Mesenchymal stem cell (in vitro differentiated cells and primary cell): ENCODE data around the gene TLE7.

ENCODE experiments used
- DNase-seq: peaks from one replicate; pipeline ENCODE4 v3.0.0-alpha.2; 2013
- H2AFZ ChIP-seq: one replicate; pipeline ENCODE4 v1.6.1; 2013; ENCODE audit warnings: low read depth, mild to moderate bottlenecking, control low read depth, inconsistent platforms, low read length, moderate library complexity
- H2AK5ac ChIP-seq: 2 replicates; pipeline ENCODE4 v1.6.1; 2013; ENCODE audit warnings: low read length, moderate library complexity, mild to moderate bottlenecking, inconsistent platforms; ENCODE audit not compliant: severe bottlenecking
- H2BK120ac ChIP-seq: one replicate; pipeline ENCODE4 v1.6.1; 2013; ENCODE audit warnings: low read depth, mild to moderate bottlenecking, inconsistent platforms, low read length, moderate library complexity
- H2BK12ac ChIP-seq, 2 experiments: one replicate each; pipeline ENCODE4 v1.6.1; 2013; ENCODE audit warnings: inconsistent platforms in 2 of 2, low read length in 2 of 2, mild to moderate bottlenecking in 2 of 2, moderate library complexity in 2 of 2, control low read depth in 1 of 2
- H2BK15ac ChIP-seq: one replicate; pipeline ENCODE4 v1.6.1; 2013; ENCODE audit warnings: mild to moderate bottlenecking, low read depth, inconsistent platforms; ENCODE audit not compliant: poor library complexity, severe bottlenecking
- H2BK5ac ChIP-seq: 2 replicates; pipeline ENCODE4 v1.6.1; 2013; ENCODE audit warnings: low read depth, mild to moderate bottlenecking, low read length, control low read depth, inconsistent platforms; ENCODE audit not compliant: poor library complexity, severe bottlenecking
- H3K14ac ChIP-seq, 2 experiments: one replicate each; pipeline ENCODE4 v1.6.1; 2013; ENCODE audit warnings: inconsistent platforms in 2 of 2, low read length in 2 of 2, control low read depth in 1 of 2, mild to moderate bottlenecking in 1 of 2, moderate library complexity in 1 of 2
- H3K18ac ChIP-seq, 2 experiments: one replicate each; pipeline ENCODE4 v1.6.1; 2013; ENCODE audit warnings: inconsistent platforms in 2 of 2, low read length in 2 of 2, control low read depth in 1 of 2, low read depth in 1 of 2, mild to moderate bottlenecking in 1 of 2
- H3K23ac ChIP-seq, 2 experiments: one replicate each; pipeline ENCODE4 v1.6.1; 2013; ENCODE audit warnings: inconsistent platforms in 2 of 2, low read length in 2 of 2, mild to moderate bottlenecking in 2 of 2, moderate library complexity in 2 of 2, control low read depth in 1 of 2
- H3K27ac ChIP-seq: 2 replicates; pipeline ENCODE4 v1.5.1; 2013; ENCODE audit warnings: mild to moderate bottlenecking, moderate library complexity, low read length, control low read depth, inconsistent platforms; ENCODE audit not compliant: poor library complexity, severe bottlenecking
- H3K27me3 ChIP-seq, 2 experiments: 2 replicates each; pipeline versions ENCODE4 v1.6.1 to v1.7.0; 2013; ENCODE audit warnings: low read length in 2 of 2, mild to moderate bottlenecking in 2 of 2, moderate library complexity in 2 of 2, control low read depth in 1 of 2, inconsistent platforms in 1 of 2; ENCODE audit not compliant: control insufficient read depth in 1 of 2, insufficient read depth in 1 of 2
- H3K36me3 ChIP-seq, 2 experiments: 2 replicates each; pipeline versions ENCODE4 v1.6.1 to v1.7.0; 2013; ENCODE audit warnings: low read length in 2 of 2, control low read depth in 1 of 2, inconsistent platforms in 1 of 2, low read depth in 1 of 2, mild to moderate bottlenecking in 1 of 2; ENCODE audit not compliant: insufficient read depth in 2 of 2, control insufficient read depth in 1 of 2
- H3K4ac ChIP-seq, 2 experiments: one replicate each; pipeline ENCODE4 v1.6.1; 2013; ENCODE audit warnings: inconsistent platforms in 2 of 2, low read length in 2 of 2, mild to moderate bottlenecking in 2 of 2, moderate library complexity in 2 of 2, control low read depth in 1 of 2, low read depth in 1 of 2
- H3K4me1 ChIP-seq: 2 replicates; pipeline ENCODE4 v1.6.1; 2013; ENCODE audit warnings: low read depth, low read length, control low read depth; ENCODE audit not compliant: control insufficient read depth, insufficient read depth
- H3K4me2 ChIP-seq: 2 replicates; pipeline ENCODE4 v1.6.1; 2013; ENCODE audit warnings: low read length, mild to moderate bottlenecking, inconsistent platforms; ENCODE audit not compliant: poor library complexity, severe bottlenecking
- H3K4me3 ChIP-seq, 2 experiments: 2 replicates each; pipeline versions ENCODE4 v1.5.1 to v1.7.0; 2013; ENCODE audit warnings: low read length in 2 of 2, mild to moderate bottlenecking in 2 of 2, control low read depth in 1 of 2, low read depth in 1 of 2; ENCODE audit not compliant: insufficient read depth in 1 of 2
- H3K79me1 ChIP-seq: replicated peaks from 2 replicates; pipeline ENCODE4 v1.6.1; 2013; ENCODE audit warnings: mild to moderate bottlenecking, control low read depth, low read length, inconsistent platforms; ENCODE audit not compliant: poor library complexity, severe bottlenecking
- H3K9ac ChIP-seq: 2 replicates; pipeline ENCODE4 v1.7.0; 2013; ENCODE audit warnings: mild to moderate bottlenecking, low read length, moderate library complexity
- H3K9me3 ChIP-seq: 2 replicates; pipeline ENCODE4 v1.7.0; 2013; ENCODE audit warnings: mild to moderate bottlenecking, low read length; ENCODE audit not compliant: control insufficient read depth
- H4K8ac ChIP-seq: one replicate; pipeline ENCODE4 v1.6.1; 2013; ENCODE audit warnings: inconsistent platforms, mild to moderate bottlenecking, low read length, moderate library complexity
- H4K91ac ChIP-seq: one replicate; pipeline ENCODE4 v1.6.1; 2013; ENCODE audit warnings: mild to moderate bottlenecking, low read length, inconsistent platforms
- WGBS: methylation state at CpG from one replicate; pipeline ENCODE4 v1.1.7; 2013; ENCODE audit warnings: mixed read lengths; 5-methylcytosine and 5-hydroxymethylcytosine counted together

Gene TLE7

DNA sequence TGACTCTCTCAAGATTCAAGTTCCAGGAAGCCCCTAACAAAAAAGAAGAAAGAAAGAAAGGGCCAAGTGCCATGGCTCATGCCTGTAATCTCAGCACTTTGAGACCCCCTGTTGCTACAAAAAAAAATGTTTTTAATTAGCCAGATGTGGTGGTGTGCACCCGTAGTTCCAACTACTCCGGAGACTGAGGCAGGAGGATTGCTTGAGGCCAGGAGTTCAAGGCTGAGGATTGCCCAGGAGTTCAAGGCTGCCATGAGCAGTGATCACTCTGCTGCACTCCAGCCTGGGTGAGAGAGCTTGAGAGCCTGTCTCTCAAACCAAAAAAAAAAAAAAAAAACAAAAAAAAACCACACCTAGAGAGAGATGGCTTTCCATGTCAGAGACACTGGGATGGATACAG is 18.8 kb downstream of the TLE7 start:
- H3K23ac ChIP-seq: no peak overlapping the region
- no peak for DNase-seq
- H2BK120ac ChIP-seq: no peak overlapping the region
- H3K14ac ChIP-seq: no peak overlapping the region
- H2AK5ac ChIP-seq: no peak overlapping the region
- no peak overlapping the region for H2AFZ ChIP-seq
- H3K79me1 ChIP-seq: no peaks in the 10 kb centered on the region
- H3K4ac ChIP-seq: no peak overlapping the region
- no peak overlapping the region for H4K91ac ChIP-seq
- no peak overlapping the region for H4K8ac ChIP-seq
- H3K18ac ChIP-seq: no peak overlapping the region
- no peak overlapping the region for H3K4me2 ChIP-seq
- H3K27ac ChIP-seq: no peak overlapping the region
- peaks cover 7% of the 10 kb centered on the region for H3K4me1 ChIP-seq
- H3K36me3 ChIP-seq: no peaks in the 10 kb centered on the region
- H3K27me3 ChIP-seq: peaks cover 33 to 37% of the 10 kb centered on the region in 2 experiments
- H3K4me3 ChIP-seq: no peak overlapping the region
- no peak overlapping the region for H3K9ac ChIP-seq
- WGBS: 77% methylated on average over 2 of the region's 2 CpGs
- no peak overlapping the region for H2BK5ac ChIP-seq
- H2BK12ac ChIP-seq: no peak overlapping the region
- no peaks in the 10 kb centered on the region for H3K9me3 ChIP-seq
- H2BK15ac ChIP-seq: no peak overlapping the region

DNA sequence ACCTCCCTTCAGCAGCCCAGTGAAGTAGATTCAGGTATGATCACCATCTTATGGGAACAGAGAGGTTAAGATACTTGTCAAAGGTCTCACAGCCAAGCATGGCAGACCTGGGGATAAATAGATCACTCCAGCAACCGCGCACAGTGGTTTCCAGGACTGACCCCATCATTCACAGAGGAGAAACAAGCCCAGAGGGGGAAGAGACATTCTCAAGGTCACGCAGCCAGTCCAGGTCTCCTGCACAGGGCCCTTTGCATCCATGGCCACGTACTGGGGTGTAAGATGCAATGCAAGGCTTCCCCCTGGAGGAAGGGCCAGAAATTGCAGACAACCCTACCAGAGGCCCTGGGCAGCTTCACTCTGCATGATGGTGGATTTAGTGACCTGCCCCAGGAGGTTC is 19.9 kb downstream of the TLE7 start:
- Histone ChIP-seq H2BK15ac (no peak overlapping the region), H3K9me3 (no peaks in the 10 kb centered on the region), H3K4ac (no peak overlapping the region), H2AFZ (no peak overlapping the region), H3K27ac (no peak overlapping the region), H3K9ac (no peak overlapping the region), H4K8ac (no peak overlapping the region), H2BK12ac (no peak overlapping the region), H2BK120ac (no peak overlapping the region), H3K4me2 (no peak overlapping the region), H2BK5ac (no peak overlapping the region), H3K4me1 (peaks cover 7% of the 10 kb centered on the region), H3K23ac (no peak overlapping the region), H4K91ac (no peak overlapping the region), H3K18ac (no peak overlapping the region), H3K36me3 (no peaks in the 10 kb centered on the region), H3K27me3 (peaks cover 37 to 40% of the 10 kb centered on the region in 2 experiments), H3K79me1 (no peaks in the 10 kb centered on the region), H3K14ac (no peak overlapping the region), H3K4me3 (no peak overlapping the region), H2AK5ac (no peak overlapping the region)
- DNase-seq: no peak
- WGBS: 65% methylated on average over 4 of the region's 4 CpGs

DNA sequence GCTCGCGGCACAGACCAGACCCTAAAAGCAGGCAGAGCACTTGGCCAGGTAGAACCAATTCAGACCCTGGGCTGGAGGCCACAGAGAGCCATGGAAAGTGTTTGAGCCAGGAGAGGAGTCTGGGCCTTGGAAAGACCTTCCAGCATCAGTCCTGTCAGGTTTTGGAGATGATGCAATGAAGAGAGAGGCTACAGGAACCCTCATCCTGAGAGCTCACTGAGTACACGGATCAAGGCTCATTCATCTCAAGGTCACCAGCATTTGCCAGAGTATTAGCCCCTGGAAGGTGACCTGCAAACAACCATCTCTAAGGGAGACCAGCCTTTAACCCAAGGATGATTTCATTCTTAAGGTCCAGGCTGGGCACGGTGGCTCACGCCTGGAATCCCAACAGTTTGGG is 27.8 kb downstream of the TLE7 start:
- H3K4me1 ChIP-seq: peaks cover 6% of the 10 kb centered on the region
- H2BK12ac ChIP-seq: no peak overlapping the region
- H2BK120ac ChIP-seq: no peak overlapping the region
- no peak overlapping the region for H3K4me2 ChIP-seq
- no peaks in the 10 kb centered on the region for H3K79me1 ChIP-seq
- no peak overlapping the region for H2AK5ac ChIP-seq
- H3K9me3 ChIP-seq: no peaks in the 10 kb centered on the region
- no peak overlapping the region for H4K91ac ChIP-seq
- no peak overlapping the region for H3K4me3 ChIP-seq
- no peak overlapping the region for H3K23ac ChIP-seq
- H3K36me3 ChIP-seq: no peaks in the 10 kb centered on the region
- no peak overlapping the region for H2AFZ ChIP-seq
- no peak overlapping the region for H3K27ac ChIP-seq
- H3K27me3 ChIP-seq: peaks cover 15 to 68% of the 10 kb centered on the region in 2 experiments
- no peak overlapping the region for H3K9ac ChIP-seq
- no peak overlapping the region for H3K14ac ChIP-seq
- DNase-seq: no peak
- 93% methylated on average over 3 of the region's 5 CpGs for WGBS
- H3K4ac ChIP-seq: no peak overlapping the region
- no peak overlapping the region for H3K18ac ChIP-seq
- H4K8ac ChIP-seq: no peak overlapping the region
- H2BK15ac ChIP-seq: no peak overlapping the region
- H2BK5ac ChIP-seq: no peak overlapping the region

DNA sequence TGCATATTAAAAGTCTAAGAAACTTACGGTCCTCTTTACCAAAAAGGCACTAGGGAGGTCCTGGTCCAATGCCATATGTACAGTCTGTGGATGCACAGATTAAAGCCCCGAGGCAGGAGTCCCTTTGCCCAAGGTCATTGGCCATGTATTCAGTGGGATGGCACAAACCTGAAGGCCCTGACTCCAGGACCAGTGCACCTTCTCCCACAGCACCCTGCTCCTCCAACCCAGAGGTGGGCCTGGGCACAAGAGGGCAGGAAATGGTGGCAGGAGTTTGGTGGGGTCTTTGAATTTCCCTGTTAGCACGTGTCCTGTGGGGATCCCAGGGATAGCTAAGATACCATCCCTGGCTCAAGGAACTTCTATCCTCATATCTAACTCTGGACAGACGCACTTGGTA is 28.5 kb downstream of the TLE7 start:
- H2BK15ac ChIP-seq: no peak overlapping the region
- H3K4ac ChIP-seq: no peak overlapping the region
- no peak overlapping the region for H3K27ac ChIP-seq
- H3K79me1 ChIP-seq: no peaks in the 10 kb centered on the region
- no peak overlapping the region for H3K14ac ChIP-seq
- no peak overlapping the region for H3K9ac ChIP-seq
- H3K18ac ChIP-seq: no peak overlapping the region
- no peak overlapping the region for H2BK5ac ChIP-seq
- no peak overlapping the region for H3K23ac ChIP-seq
- 85% methylated on average over 2 of the region's 4 CpGs for WGBS
- H4K8ac ChIP-seq: no peak overlapping the region
- H3K4me3 ChIP-seq: no peak overlapping the region
- H2AK5ac ChIP-seq: no peak overlapping the region
- no peak for DNase-seq
- H2BK120ac ChIP-seq: no peak overlapping the region
- no peak overlapping the region for H3K4me2 ChIP-seq
- H3K36me3 ChIP-seq: no peaks in the 10 kb centered on the region
- no peak overlapping the region for H2BK12ac ChIP-seq
- peaks cover 6% of the 10 kb centered on the region for H3K4me1 ChIP-seq
- H2AFZ ChIP-seq: no peak overlapping the region
- no peak overlapping the region for H4K91ac ChIP-seq
- peaks cover 13 to 75% of the 10 kb centered on the region in 2 experiments for H3K27me3 ChIP-seq
- no peaks in the 10 kb centered on the region for H3K9me3 ChIP-seq
